Aorta (tissue), 5 donors: ENCODE measurements around the gene ZNF549. TPM values are rescaled to one million over a fixed set of nuclear protein-coding genes. Genes with fewer than 3 reads are reported as not detected.

Source experiments
- ATAC-seq: fragments of 200-7000 bp; cut with Tn5 transposase; one replicate; pipeline ENCODE4 v1.9.1; 2022; ENCODE audit warnings: moderate library complexity; ENCODE audit not compliant: low FRiP score
- DNase-seq, 2 donors: peaks; one replicate each; pipeline ENCODE4 v3.0.0-alpha.2; 2020
- H3K27ac ChIP-seq, 2 donors: one replicate each; pipeline ENCODE4 v1.5.1; 2013; ENCODE audit warnings: low read length in 2 of 2, mild to moderate bottlenecking in 2 of 2, moderate library complexity in 2 of 2, control low read depth in 1 of 2, inconsistent platforms in 1 of 2, low read depth in 1 of 2
- H3K27me3 ChIP-seq, 2 donors: one replicate each; pipeline ENCODE4 v1.6.1; 2013; ENCODE audit warnings: control low read depth in 1 of 2, low read length in 1 of 2, mild to moderate bottlenecking in 1 of 2, moderate library complexity in 1 of 2; ENCODE audit not compliant: insufficient read depth in 2 of 2, control insufficient read depth in 1 of 2
- H3K36me3 ChIP-seq, 2 donors: one replicate each; pipeline ENCODE4 v1.6.1; 2013; ENCODE audit warnings: control low read depth in 1 of 2, low read length in 1 of 2, mild to moderate bottlenecking in 1 of 2; ENCODE audit not compliant: insufficient read depth in 2 of 2, control insufficient read depth in 1 of 2
- H3K4me1 ChIP-seq, 2 donors: one replicate each; pipeline ENCODE4 v1.6.1; 2013; ENCODE audit warnings: low read length in 2 of 2, control low read depth in 1 of 2, mild to moderate bottlenecking in 1 of 2, moderate library complexity in 1 of 2; ENCODE audit not compliant: insufficient read depth in 2 of 2, control insufficient read depth in 1 of 2
- H3K4me3 ChIP-seq, 2 donors: one replicate each; pipeline ENCODE4 v1.5.1; 2013; ENCODE audit warnings: low read length in 2 of 2, control low read depth in 1 of 2, mild to moderate bottlenecking in 1 of 2
- H3K9me3 ChIP-seq: one replicate; pipeline ENCODE4 v1.6.1; 2013; ENCODE audit warnings: mild to moderate bottlenecking, low read length; ENCODE audit not compliant: control insufficient read depth
- WGBS, 2 donors: extraction: QIAGEN DNeasy Blood & Tissue Kit; methylation state at CpG; one replicate each; pipeline ENCODE4 v1.1.7; 2013; 5-methylcytosine and 5-hydroxymethylcytosine counted together
- intact Hi-C, 2 donors: fragments of 100-400 bp; cut with DNase I; formaldehyde crosslinking; loops; one replicate each; pipeline versions ENCODE4 v1.14.2 to v1.15.0; 2022
- polyA plus RNA-seq, 2 donors: library from polyadenylated mRNA; stranded (reverse); fragments of 200-250 nt; gene quantifications; one replicate each; pipeline ENCODE4 v1.2.3, GENCODE V29; 2013
- total RNA-seq, 2 donors: library from RNA; stranded (reverse); fragmentation: NEBNext Ultra II Directional; extraction: Animal tissue kit (Norgen Biotek cat#: 25700); gene quantifications; one replicate each; pipeline ENCODE4 v1.2.1, GENCODE V29; 2021
- donor health status: healthy with polysubstance abuse.
- donor health status: Bipolar disorder and iron deficiency.
- donor health status: DM: no; HTN: no; CAD: no.
- donor health status: DM: no; HTN: no; CAD: no.
- donor health status: DM: yes; HTN: yes; CAD: no.

Gene ZNF549
- total and polyA plus RNA-seq, 4 donors, result 1.1 to 7.6 (median 5.0) TPM

DNA sequence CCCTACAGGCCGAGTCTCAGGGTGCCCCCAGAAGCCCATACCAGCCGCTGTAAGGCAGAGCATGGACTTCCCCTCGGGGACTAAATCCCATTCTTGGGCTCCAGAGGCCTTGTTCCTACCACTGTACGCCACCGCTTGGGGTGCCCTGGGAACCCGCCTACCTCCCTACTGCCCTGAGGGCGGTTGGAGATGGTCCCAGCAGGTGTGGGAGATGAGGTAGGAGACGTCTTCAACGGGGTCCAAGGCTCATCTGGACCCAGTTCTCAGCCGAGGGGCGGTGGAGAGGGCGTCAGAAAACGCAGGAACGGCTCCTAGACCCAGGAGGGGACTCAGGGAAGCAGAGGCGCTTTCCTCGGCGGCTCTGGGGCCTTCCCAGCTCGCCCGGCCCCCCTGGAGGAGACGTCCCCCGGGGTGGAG lies 56.0 kb downstream of the ZNF549 start:
- H3K4me1 ChIP-seq, result no peaks in the 10 kb centered on the region
- peaks cover 0 to 4% of the 10 kb centered on the region in 2 donors for H3K36me3 ChIP-seq
- ATAC-seq, result no peak
- peaks cover 16% of the 10 kb centered on the region for H3K9me3 ChIP-seq
- WGBS, 2 donors, result 24 to 31% methylated on average over 21 of the region's 21 CpGs
- no peak for DNase-seq
- H3K4me3 ChIP-seq, result peak overlapping the region in 1 of 2 donors; percentile 36
- intact Hi-C loops, result loop anchor here in 1 of 2 donors (2.0 kb wide), 1 partner anchor 56 kb away; the partner anchor contains the start of gene ZNF549
- no peaks in the 10 kb centered on the region for H3K27me3 ChIP-seq
- no peak overlapping the region for H3K27ac ChIP-seq

DNA sequence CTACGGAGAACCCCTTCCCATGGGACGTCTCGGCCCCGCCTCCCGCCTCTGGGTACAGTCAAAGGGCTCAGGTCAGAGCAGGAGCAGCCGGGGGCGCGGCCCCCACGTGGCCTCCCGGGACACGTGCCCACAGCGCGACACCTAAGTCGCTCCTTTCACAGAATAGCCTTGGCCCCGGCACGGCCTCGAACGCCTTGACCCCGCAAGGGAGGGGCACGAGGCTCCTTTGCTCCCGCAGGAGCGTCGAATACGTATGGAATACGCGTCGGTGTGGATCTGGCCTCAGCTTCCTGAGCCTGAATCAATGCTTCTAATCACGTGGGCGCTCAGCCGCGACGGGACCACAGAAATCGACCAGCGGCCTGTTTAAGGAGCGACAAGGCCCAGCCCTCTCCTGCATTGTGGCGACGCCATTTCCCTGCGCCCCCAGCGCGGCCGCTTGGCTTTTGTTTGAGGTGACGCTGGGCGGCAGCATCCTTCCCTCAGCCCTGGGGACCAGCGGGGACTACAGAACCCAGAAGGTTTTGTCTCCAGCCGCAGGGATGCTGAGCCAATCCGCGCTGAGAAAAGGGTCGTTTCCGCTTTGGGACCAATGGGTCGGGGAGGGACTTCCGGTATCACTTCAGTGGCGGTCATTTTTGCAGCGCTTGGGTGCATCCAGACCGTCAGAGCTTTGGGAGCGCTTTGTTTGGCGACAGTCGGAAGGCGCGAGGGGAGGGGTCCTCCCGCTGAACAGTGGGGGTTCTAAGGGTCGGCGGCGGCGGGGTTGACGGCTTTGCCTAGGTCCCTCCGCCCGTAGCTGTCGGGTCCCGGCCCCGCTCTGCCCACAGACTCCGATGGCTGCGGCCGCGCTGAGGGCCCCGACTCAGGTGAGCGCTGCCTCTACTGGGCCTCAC lies 56.6 kb downstream of the ZNF549 start, which contains the start of gene ZIK1:
Gene ZIK1, plus strand, starts transcription at position 625 of the 896 bp plus-strand sequence. Its CDS starts 212 bp downstream, at position 837.
- peaks cover 22% of the 10 kb centered on the region for H3K9me3 ChIP-seq
- H3K4me1 ChIP-seq, result no peaks in the 10 kb centered on the region
- H3K27ac ChIP-seq, result no peak within 1 kb of the TSS
- WGBS, 2 donors, result 1 to 2% methylated on average over 63 to 76 of the region's 76 CpGs
- H3K36me3 ChIP-seq, result peaks cover under 1 to 9% of the 10 kb centered on the region in 2 donors
- H3K4me3 ChIP-seq, result peak within 1 kb of the TSS; percentile 32 to 68
- intact Hi-C loops, result loop anchor here in 1 of 2 donors (2.0 kb wide), 1 partner anchor 57 kb away; the partner anchor contains the start of gene ZNF549
- H3K27me3 ChIP-seq, result no peaks in the 10 kb centered on the region
- DNase-seq, result peak; percentile 94
- ATAC-seq, result peak; percentile 95

DNA sequence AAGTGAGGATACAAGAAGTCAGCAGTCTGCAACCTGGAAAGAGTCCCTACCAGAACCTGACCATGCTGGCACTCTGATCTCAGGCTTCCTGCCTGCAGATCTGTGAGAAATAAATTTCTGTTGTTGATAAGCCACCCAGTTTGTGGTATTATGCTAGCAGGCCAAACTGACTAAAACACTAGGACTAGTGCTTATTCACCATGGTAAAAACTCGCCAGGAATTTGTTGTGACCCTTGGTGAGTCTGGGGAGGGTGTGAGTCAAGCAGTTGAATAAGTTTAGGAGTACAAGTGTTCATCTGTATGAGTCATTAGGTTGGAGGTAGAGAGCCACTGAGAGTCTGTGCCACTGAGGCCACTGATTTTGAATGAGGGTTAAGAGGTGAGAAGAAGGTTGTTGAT lies 60.4 kb downstream of the ZNF549 start:
- 97 to 99% methylated on average over 1 of the region's 1 CpG for WGBS, 2 donors
- no peak overlapping the region for H3K27ac ChIP-seq
- H3K36me3 ChIP-seq, result peaks cover 19 to 29% of the 10 kb centered on the region in 2 donors
- intact Hi-C loops, result no loop called here
- H3K9me3 ChIP-seq, result peaks cover 55% of the 10 kb centered on the region
- no peak overlapping the region for H3K4me3 ChIP-seq
- ATAC-seq (no peak), DNase-seq (no peak)
- no peaks in the 10 kb centered on the region for H3K27me3 ChIP-seq
- no peaks in the 10 kb centered on the region for H3K4me1 ChIP-seq

DNA sequence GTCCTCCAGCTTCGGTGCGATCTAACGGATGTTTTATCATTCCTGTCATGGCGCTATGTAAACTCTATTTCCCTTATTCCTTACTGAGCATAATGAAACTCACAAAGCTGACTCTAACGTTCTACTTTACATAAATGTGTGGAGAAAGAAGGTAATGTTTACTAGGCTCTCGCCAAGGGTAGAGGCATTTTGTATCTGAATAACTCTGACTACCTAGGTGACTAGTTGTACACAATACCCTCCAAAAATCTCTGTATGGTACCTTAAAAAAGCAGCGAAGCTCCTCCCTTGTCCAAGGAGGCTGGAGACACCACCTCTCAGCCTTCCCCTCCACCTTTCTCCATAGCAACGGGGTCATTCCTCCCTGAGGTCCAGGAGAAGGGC lies 72.2 kb downstream of the ZNF549 start:
- Histone ChIP-seq H3K4me1 (no peaks in the 10 kb centered on the region), H3K36me3 (peaks cover 0 to 6% of the 10 kb centered on the region in 2 donors), H3K27ac (no peak overlapping the region), H3K27me3 (no peaks in the 10 kb centered on the region), H3K9me3 (peaks cover 9% of the 10 kb centered on the region), H3K4me3 (peak overlapping the region in 1 of 2 donors; percentile 36)
- 47 to 55% methylated on average over 8 of the region's 8 CpGs for WGBS, 2 donors
- DNase-seq (no peak), ATAC-seq (no peak)
- intact Hi-C loops, result no loop called here

DNA sequence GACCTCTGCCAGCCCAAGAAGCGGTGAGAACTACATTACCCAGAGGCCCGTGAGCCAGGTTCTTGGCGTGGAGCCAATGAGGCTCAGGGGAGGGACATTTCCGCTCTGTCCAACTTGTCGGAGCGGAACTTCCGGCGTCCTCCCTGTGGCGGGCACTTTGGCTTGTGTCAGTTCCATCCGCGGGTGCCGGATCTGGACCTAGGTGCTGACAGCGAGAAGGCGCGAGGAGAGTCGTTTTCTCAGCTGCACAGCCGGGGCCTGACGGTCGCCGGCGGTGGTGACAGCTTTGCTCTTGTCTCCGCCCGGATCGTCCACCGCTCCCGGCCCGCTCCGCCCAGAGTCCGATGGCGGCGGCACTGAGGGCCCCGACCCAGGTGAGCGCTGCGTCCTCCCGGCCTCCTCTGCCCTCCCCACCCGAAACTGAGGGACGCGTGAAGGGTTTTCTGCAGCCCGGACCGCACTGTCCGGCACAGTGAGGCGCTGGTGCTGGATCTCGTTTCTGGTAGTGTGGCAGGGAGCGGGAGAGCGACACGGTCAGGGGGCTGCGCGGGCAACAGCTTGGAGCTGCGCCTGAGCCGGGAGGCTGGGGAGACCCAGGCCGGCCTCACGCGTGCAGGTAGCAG lies 72.7 kb downstream of the ZNF549 start, which contains the start of gene ZNF530:
Gene ZNF530, plus strand, starts transcription at position 125 of the 623 bp plus-strand sequence. CDS start 4,461 bp downstream, outside the sequence.
- Histone ChIP-seq H3K27ac (no peak within 1 kb of the TSS), H3K9me3 (peaks cover 11% of the 10 kb centered on the region), H3K36me3 (peaks cover 3 to 8% of the 10 kb centered on the region in 2 donors), H3K4me1 (no peaks in the 10 kb centered on the region), H3K4me3 (peak within 1 kb of the TSS; percentile 36 to 47), H3K27me3 (no peaks in the 10 kb centered on the region)
- ATAC-seq, result peak; percentile 96
- WGBS, 2 donors, result 0 to 1% methylated on average over 53 of the region's 53 CpGs
- peak; percentile 96 to 98 for DNase-seq
- intact Hi-C loops, result no loop called here

DNA sequence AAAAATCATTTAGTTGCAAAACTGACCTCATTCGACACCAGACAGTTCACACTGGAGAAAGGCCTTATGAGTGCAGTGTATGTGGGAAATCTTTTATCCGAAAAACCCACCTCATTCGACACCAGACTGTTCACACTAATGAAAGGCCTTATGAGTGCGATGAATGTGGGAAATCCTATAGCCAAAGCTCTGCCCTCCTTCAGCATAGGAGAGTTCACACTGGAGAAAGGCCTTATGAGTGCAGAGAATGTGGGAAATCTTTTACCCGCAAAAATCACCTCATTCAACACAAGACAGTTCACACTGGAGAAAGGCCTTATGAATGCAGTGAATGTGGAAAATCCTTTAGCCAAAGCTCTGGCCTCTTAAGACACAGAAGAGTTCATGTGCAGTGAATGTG lies 79.8 kb downstream of the ZNF549 start:
- peaks cover 36% of the 10 kb centered on the region for H3K9me3 ChIP-seq
- no peak overlapping the region for H3K27ac ChIP-seq
- H3K27me3 ChIP-seq, result no peaks in the 10 kb centered on the region
- no peak for ATAC-seq
- H3K4me1 ChIP-seq, result no peaks in the 10 kb centered on the region
- intact Hi-C loops, result no loop called here
- H3K36me3 ChIP-seq, result peaks cover 16 to 21% of the 10 kb centered on the region in 2 donors
- WGBS, 2 donors, result 97 to 99% methylated on average over 5 of the region's 5 CpGs
- no peak overlapping the region for H3K4me3 ChIP-seq
- no peak for DNase-seq

Other genes with a start within 250 kb of the ZNF549 start
- gene ZNF460, start 246.9 kb upstream of the ZNF549 start, total RNA-seq, result 10 to 100 TPM; 65.8 to 75.3 TPM
- gene ZNF460, start 246.9 kb upstream of the ZNF549 start, polyA plus RNA-seq, result 1 to 10 TPM; 1.4 to 3.9 TPM
- gene ZNF543, start 206.9 kb upstream of the ZNF549 start, total RNA-seq, result 1 to 10 TPM; 8.2 to 8.9 TPM
- 1 to 10 TPM in 1 of 2 donors, under 1 TPM in 1; 0.38 to 1.7 TPM for gene ZNF543, start 206.9 kb upstream of the ZNF549 start, polyA plus RNA-seq
- gene ZNF304, start 176.1 kb upstream of the ZNF549 start, total RNA-seq, result 10 to 100 TPM in 1 of 2 donors, 1 to 10 TPM in 1; 9.7 to 11.0 TPM
- 1 to 10 TPM; 1.8 to 4.5 TPM for gene ZNF304, start 176.1 kb upstream of the ZNF549 start, polyA plus RNA-seq
- gene TRAPPC2B, start 163.8 kb upstream of the ZNF549 start, total RNA-seq, result 10 to 100 TPM in 1 of 2 donors, 1 to 10 TPM in 1; 8.3 to 13.4 TPM
- 10 to 100 TPM; 17.9 to 28.2 TPM for gene TRAPPC2B, start 163.8 kb upstream of the ZNF549 start, polyA plus RNA-seq
- gene ZNF547, start 163.8 kb upstream of the ZNF549 start, total RNA-seq, result 1 to 10 TPM; 2.6 to 2.7 TPM
- 1 to 10 TPM; 1.8 to 2.6 TPM for gene ZNF547, start 163.8 kb upstream of the ZNF549 start, polyA plus RNA-seq
- gene ZNF548, start 137.5 kb upstream of the ZNF549 start, total RNA-seq, result 10 to 100 TPM; 23.4 to 29.0 TPM
- 1 to 10 TPM; 2.3 to 7.1 TPM for gene ZNF548, start 137.5 kb upstream of the ZNF549 start, polyA plus RNA-seq
- gene ZNF17, start 116.2 kb upstream of the ZNF549 start, total RNA-seq, result 10 to 100 TPM; 15.2 to 15.8 TPM
- gene ZNF17, start 116.2 kb upstream of the ZNF549 start, polyA plus RNA-seq, result 1 to 10 TPM; 2.1 to 3.7 TPM
- gene ZNF749, start 92.0 kb upstream of the ZNF549 start, total RNA-seq, result 1 to 10 TPM; 6.1 to 7.6 TPM
- gene ZNF749, start 92.0 kb upstream of the ZNF549 start, polyA plus RNA-seq, result 1 to 10 TPM; 2.1 to 4.0 TPM
- 1 to 10 TPM in 1 of 2 donors, under 1 TPM in 1; 0.62 to 1.1 TPM for gene VN1R1, start 70.2 kb upstream of the ZNF549 start, total RNA-seq
- under 1 TPM in 1 of 2 donors, not detected in 1; 0.77 TPM for gene VN1R1, start 70.2 kb upstream of the ZNF549 start, polyA plus RNA-seq
- gene ZNF772, start 49.8 kb upstream of the ZNF549 start, total RNA-seq, result 1 to 10 TPM; 6.7 to 9.1 TPM
- gene ZNF772, start 49.8 kb upstream of the ZNF549 start, polyA plus RNA-seq, result 1 to 10 TPM in 1 of 2 donors, under 1 TPM in 1; 0.88 to 1.8 TPM
- gene ZNF419, start 39.6 kb upstream of the ZNF549 start, total RNA-seq, result 10 to 100 TPM in 1 of 2 donors, 1 to 10 TPM in 1; 6.1 to 12.8 TPM
- 1 to 10 TPM; 5.6 to 7.0 TPM for gene ZNF419, start 39.6 kb upstream of the ZNF549 start, polyA plus RNA-seq
- gene ZNF773, start 27.4 kb upstream of the ZNF549 start, total RNA-seq, result 1 to 10 TPM; 6.3 to 9.6 TPM
- 1 to 10 TPM; 2.1 to 5.4 TPM for gene ZNF773, start 27.4 kb upstream of the ZNF549 start, polyA plus RNA-seq
- gene ZNF550, start 32.5 kb downstream of the ZNF549 start, total RNA-seq, result 1 to 10 TPM; 4.9 to 8.9 TPM
- 1 to 10 TPM; 2.4 to 3.3 TPM for gene ZNF550, start 32.5 kb downstream of the ZNF549 start, polyA plus RNA-seq
- gene ZNF416, start 51.6 kb downstream of the ZNF549 start, total RNA-seq, result 1 to 10 TPM; 4.0 to 6.1 TPM
- gene ZNF416, start 51.6 kb downstream of the ZNF549 start, polyA plus RNA-seq, result 1 to 10 TPM; 1.5 to 2.5 TPM
- gene ZIK1, start 56.8 kb downstream of the ZNF549 start, total RNA-seq, result 1 to 10 TPM; 3.5 to 6.3 TPM
- gene ZIK1, start 56.8 kb downstream of the ZNF549 start, polyA plus RNA-seq, result 1 to 10 TPM in 1 of 2 donors, not detected in 1; 2.4 TPM
- 1 to 10 TPM; 2.3 to 2.5 TPM for gene ZNF530, start 72.5 kb downstream of the ZNF549 start, total RNA-seq
- 1 to 10 TPM in 1 of 2 donors, not detected in 1; 1.6 TPM for gene ZNF530, start 72.5 kb downstream of the ZNF549 start, polyA plus RNA-seq
- 10 to 100 TPM; 13.1 to 16.6 TPM for gene ZNF134, start 86.9 kb downstream of the ZNF549 start, total RNA-seq
- gene ZNF134, start 86.9 kb downstream of the ZNF549 start, polyA plus RNA-seq, result 1 to 10 TPM; 2.4 to 8.1 TPM
- gene ZNF211, start 105.8 kb downstream of the ZNF549 start, total RNA-seq, result 10 to 100 TPM in 1 of 2 donors, 1 to 10 TPM in 1; 8.9 to 14.8 TPM
- 10 to 100 TPM in 1 of 2 donors, 1 to 10 TPM in 1; 1.3 to 10.2 TPM for gene ZNF211, start 105.8 kb downstream of the ZNF549 start, polyA plus RNA-seq
- gene ZSCAN4, start 141.6 kb downstream of the ZNF549 start, total RNA-seq, result not detected
- under 1 TPM in 1 of 2 donors, not detected in 1; 0.50 TPM for gene ZSCAN4, start 141.6 kb downstream of the ZNF549 start, polyA plus RNA-seq
- gene ZNF551, start 154.6 kb downstream of the ZNF549 start, total RNA-seq, result 1 to 10 TPM; 6.4 to 8.5 TPM
- 1 to 10 TPM; 1.2 to 2.0 TPM for gene ZNF551, start 154.6 kb downstream of the ZNF549 start, polyA plus RNA-seq
- 1 to 10 TPM; 2.3 to 6.4 TPM for gene ZNF154, start 181.8 kb downstream of the ZNF549 start, total RNA-seq
- 1 to 10 TPM in 1 of 2 donors, under 1 TPM in 1; 0.88 to 5.2 TPM for gene ZNF154, start 181.8 kb downstream of the ZNF549 start, polyA plus RNA-seq
- 1 to 10 TPM; 2.9 to 5.4 TPM for gene ZNF671, start 200.3 kb downstream of the ZNF549 start, total RNA-seq
- 1 to 10 TPM; 1.1 to 5.2 TPM for gene ZNF671, start 200.3 kb downstream of the ZNF549 start, polyA plus RNA-seq
- 10 to 100 TPM in 1 of 2 donors, 1 to 10 TPM in 1; 7.8 to 13.6 TPM for gene ZNF776, start 219.5 kb downstream of the ZNF549 start, total RNA-seq
- 1 to 10 TPM; 4.8 to 5.4 TPM for gene ZNF776, start 219.5 kb downstream of the ZNF549 start, polyA plus RNA-seq
- 10 to 100 TPM in 1 of 2 donors, 1 to 10 TPM in 1; 9.8 to 17.9 TPM for gene ZNF586, start 242.3 kb downstream of the ZNF549 start, total RNA-seq
- gene ZNF586, start 242.3 kb downstream of the ZNF549 start, polyA plus RNA-seq, result 1 to 10 TPM; 3.7 to 6.6 TPM